HEK293 (cell line): Measurements from ENCODE around the gene ARPC5.

ENCODE experiments used
- AEBP2 ChIP-seq: fragments of 450-650 bp; formaldehyde crosslinking; IDR thresholded peaks from 2 replicates; pipeline ENCODE4 v1.5.1; 2016; ENCODE audit warnings: missing biosample characterization, missing genetic modification characterization, borderline replicate concordance
- BCL6B ChIP-seq: fragments of 450-650 bp; formaldehyde crosslinking; IDR thresholded peaks from 2 replicates; pipeline ENCODE4 v1.5.1; 2017; ENCODE audit warnings: missing biosample characterization, missing genetic modification characterization
- KLF1 ChIP-seq: fragments of 450-650 bp; formaldehyde crosslinking; IDR thresholded peaks from 2 replicates; pipeline ENCODE4 v1.5.1; 2016; ENCODE audit warnings: missing biosample characterization, missing genetic modification characterization
- KLF17 ChIP-seq: fragments of 450-650 bp; formaldehyde crosslinking; IDR thresholded peaks from 2 replicates; pipeline ENCODE4 v1.5.1; 2016; ENCODE audit warnings: missing biosample characterization, missing genetic modification characterization
- KLF8 ChIP-seq: fragments of 450-650 bp; formaldehyde crosslinking; IDR thresholded peaks from 2 replicates; pipeline ENCODE4 v1.5.1; 2016; ENCODE audit warnings: missing biosample characterization, missing genetic modification characterization
- SCRT1 ChIP-seq: fragments of 450-650 bp; formaldehyde crosslinking; IDR thresholded peaks from 2 replicates; pipeline ENCODE4 v1.5.1; 2016; ENCODE audit warnings: missing biosample characterization, missing genetic modification characterization, borderline replicate concordance
- SCRT2 ChIP-seq: fragments of 450-650 bp; formaldehyde crosslinking; IDR thresholded peaks from 2 replicates; pipeline ENCODE4 v1.5.1; 2016; ENCODE audit warnings: missing biosample characterization, missing genetic modification characterization
- ZBTB10 ChIP-seq: fragments of 450-650 bp; formaldehyde crosslinking; IDR thresholded peaks from 2 replicates; pipeline ENCODE4 v1.5.1; 2016; ENCODE audit warnings: missing biosample characterization, missing genetic modification characterization
- ZBTB20 ChIP-seq: fragments of 450-650 bp; formaldehyde crosslinking; IDR thresholded peaks from 2 replicates; pipeline ENCODE4 v1.5.1; 2016; ENCODE audit warnings: missing biosample characterization, missing genetic modification characterization
- ZBTB21 ChIP-seq: fragments of 450-650 bp; formaldehyde crosslinking; IDR thresholded peaks from 2 replicates; pipeline ENCODE4 v1.5.1; 2017; ENCODE audit warnings: missing biosample characterization, missing genetic modification characterization
- ZFHX2 ChIP-seq: fragments of 450-650 bp; formaldehyde crosslinking; conservative IDR thresholded peaks from 2 replicates; pipeline ENCODE4 v1.5.1; 2016; ENCODE audit warnings: missing biosample characterization, missing genetic modification characterization
- ZFP69B ChIP-seq: fragments of 450-650 bp; formaldehyde crosslinking; IDR thresholded peaks from 2 replicates; pipeline ENCODE4 v1.5.1; 2016; ENCODE audit warnings: missing biosample characterization, missing genetic modification characterization
- ZNF2 ChIP-seq: fragments of 450-650 bp; formaldehyde crosslinking; IDR thresholded peaks from 2 replicates; pipeline ENCODE4 v1.5.1; 2016; ENCODE audit warnings: missing biosample characterization, missing genetic modification characterization
- ZNF311 ChIP-seq: fragments of 450-650 bp; formaldehyde crosslinking; IDR thresholded peaks from 2 replicates; pipeline ENCODE4 v1.5.1; 2017; ENCODE audit warnings: missing biosample characterization, missing genetic modification characterization, borderline replicate concordance
- ZNF335 ChIP-seq: fragments of 450-650 bp; formaldehyde crosslinking; conservative IDR thresholded peaks from 2 replicates; pipeline ENCODE4 v1.5.1; 2016; ENCODE audit warnings: missing biosample characterization, missing genetic modification characterization
- ZNF514 ChIP-seq: fragments of 450-650 bp; formaldehyde crosslinking; IDR thresholded peaks from 2 replicates; pipeline ENCODE4 v1.5.1; 2016; ENCODE audit warnings: missing biosample characterization, missing genetic modification characterization
- ZNF558 ChIP-seq: fragments of 450-650 bp; formaldehyde crosslinking; IDR thresholded peaks from 2 replicates; pipeline ENCODE4 v1.5.1; 2016; ENCODE audit warnings: missing biosample characterization, missing genetic modification characterization
- ZNF571 ChIP-seq: fragments of 450-650 bp; formaldehyde crosslinking; IDR thresholded peaks from 2 replicates; pipeline ENCODE4 v1.5.0; 2017; ENCODE audit warnings: missing biosample characterization, missing genetic modification characterization
- ZNF785 ChIP-seq: fragments of 450-650 bp; formaldehyde crosslinking; IDR thresholded peaks from 2 replicates; pipeline ENCODE4 v1.5.1; 2016; ENCODE audit warnings: missing biosample characterization, missing genetic modification characterization
- ZNF843 ChIP-seq: fragments of 450-650 bp; formaldehyde crosslinking; IDR thresholded peaks from 2 replicates; pipeline ENCODE4 v1.5.1; 2016; ENCODE audit warnings: missing biosample characterization, missing genetic modification characterization
- ZSCAN4 ChIP-seq: fragments of 450-650 bp; formaldehyde crosslinking; IDR thresholded peaks from 2 replicates; pipeline ENCODE4 v1.5.1; 2017; ENCODE audit warnings: missing biosample characterization, missing genetic modification characterization

Gene ARPC5

GRCh38 chr1:183635099-183635605 is 431 bp downstream of the ARPC5 start (continued):
- peak; percentile 54; the same call in 1 of the 2 replicates for TF ChIP-seq SCRT1 (tag by site-specific recombination)
- TF ChIP-seq SCRT2 (tag by site-specific recombination), result peak; percentile 95
- TF ChIP-seq ZNF514, result no peak
- 0 out of 2 replicates have a peak, but pooled peaks have one; percentile 15 for TF ChIP-seq ZBTB21 (tag by site-specific recombination)
- 0 out of 2 replicates have a peak, but pooled peaks have one; percentile 36 for TF ChIP-seq ZFP69B (tag by site-specific recombination)
- peak; percentile 85 for TF ChIP-seq ZNF335 (tag by site-specific recombination)
- TF ChIP-seq BCL6B (tag by site-specific recombination), result no peak
- peak; percentile 77 for TF ChIP-seq KLF1 (tag by site-specific recombination)
- TF ChIP-seq ZNF311 (tag by site-specific recombination), result no peak
- no peak for TF ChIP-seq ZNF571 (tag by site-specific recombination)
- no peak for TF ChIP-seq ZNF785 (tag by site-specific recombination)
- TF ChIP-seq ZNF2 (tag by site-specific recombination), result peak; percentile 38; the same call in 1 of the 2 replicates
- peak; percentile 39; the same call in 1 of the 2 replicates for TF ChIP-seq ZBTB10 (tag by site-specific recombination)
- 0 out of 2 replicates have a peak, but pooled peaks have one; percentile 40 for TF ChIP-seq ZNF843 (tag by site-specific recombination)
- TF ChIP-seq ZSCAN4 (tag by site-specific recombination), result no peak
- TF ChIP-seq KLF8 (tag by site-specific recombination), result peak; percentile 86; the same call in 1 of the 2 replicates
- TF ChIP-seq ZBTB20 (tag by site-specific recombination), result peak; percentile 90
- TF ChIP-seq ZNF558, result no peak
- TF ChIP-seq ZFHX2, result peak; percentile 72
- TF ChIP-seq AEBP2 (tag by site-specific recombination), result no peak
- 0 out of 2 replicates have a peak, but pooled peaks have one; percentile 78 for TF ChIP-seq KLF17 (tag by site-specific recombination)
- TF ChIP-seq, all 188 proteins: peak for 29
